Breast epithelium (tissue), 3 donors: ENCODE results near the gene PDCD7.

Source experiments
- POLR2AphosphoS5 ChIP-seq, 3 donors: sonication (generic); formaldehyde crosslinking; IDR thresholded peaks; one replicate each; pipeline ENCODE4 v1.6.1; 2017; ENCODE audit warnings: antibody characterized with exemption in 3 of 3
- TF ChIP-seq, protein P1 (sequence below), 3 donors: fragments of 450-650 bp; IDR thresholded peaks; one replicate each; pipeline ENCODE4 v1.5.1; 2016 to 2017; ENCODE audit warnings: antibody characterized with exemption in 3 of 3, mild to moderate bottlenecking in 3 of 3, moderate library complexity in 3 of 3

GRCh38 chr15:65105038-65105437, 28.6 kb downstream of the PDCD7 start:
- TF ChIP-seq, protein P1, sequence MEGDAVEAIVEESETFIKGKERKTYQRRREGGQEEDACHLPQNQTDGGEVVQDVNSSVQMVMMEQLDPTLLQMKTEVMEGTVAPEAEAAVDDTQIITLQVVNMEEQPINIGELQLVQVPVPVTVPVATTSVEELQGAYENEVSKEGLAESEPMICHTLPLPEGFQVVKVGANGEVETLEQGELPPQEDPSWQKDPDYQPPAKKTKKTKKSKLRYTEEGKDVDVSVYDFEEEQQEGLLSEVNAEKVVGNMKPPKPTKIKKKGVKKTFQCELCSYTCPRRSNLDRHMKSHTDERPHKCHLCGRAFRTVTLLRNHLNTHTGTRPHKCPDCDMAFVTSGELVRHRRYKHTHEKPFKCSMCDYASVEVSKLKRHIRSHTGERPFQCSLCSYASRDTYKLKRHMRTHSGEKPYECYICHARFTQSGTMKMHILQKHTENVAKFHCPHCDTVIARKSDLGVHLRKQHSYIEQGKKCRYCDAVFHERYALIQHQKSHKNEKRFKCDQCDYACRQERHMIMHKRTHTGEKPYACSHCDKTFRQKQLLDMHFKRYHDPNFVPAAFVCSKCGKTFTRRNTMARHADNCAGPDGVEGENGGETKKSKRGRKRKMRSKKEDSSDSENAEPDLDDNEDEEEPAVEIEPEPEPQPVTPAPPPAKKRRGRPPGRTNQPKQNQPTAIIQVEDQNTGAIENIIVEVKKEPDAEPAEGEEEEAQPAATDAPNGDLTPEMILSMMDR (IDR thresholded peaks at IDR 0.05), result no peak
- no peak for TF ChIP-seq POLR2AphosphoS5 (IDR thresholded peaks at IDR 0.05)
